Thyroid gland (tissue), 4 donors: ENCODE measurements around the gene ZNF576. TPM values are rescaled to one million over a fixed set of nuclear protein-coding genes. Genes with fewer than 3 reads are reported as not detected.
A peak's percentile ranks its signal among the peaks of the same experiment; 100 is the strongest.
"Not testable (repeated sequence)": the region's sequence is repeated elsewhere in the genome, so short reads cannot be mapped to it uniquely, and the experiment has no call there.

ENCODE experiments used
- DNase-seq, 2 donors: peaks; one replicate each; pipeline ENCODE4 v3.0.0-alpha.2; 2019
- H3K27ac ChIP-seq, 3 donors: fragments of 200-600 bp; sonication (generic); 1 replicate in 2 of 3; 2 replicates in 1 of 3; pipeline ENCODE4 v1.5.1; 2016 to 2019; ENCODE audit warnings: mild to moderate bottlenecking in 1 of 3, moderate library complexity in 1 of 3
- H3K27me3 ChIP-seq: fragments of 200-600 bp; sonication (generic); one replicate; pipeline ENCODE4 v1.5.1; 2019
- H3K36me3 ChIP-seq, 2 donors: fragments of 200-600 bp; sonication (generic); one replicate each; pipeline ENCODE4 v1.5.1; 2016 to 2019
- H3K4me1 ChIP-seq, 2 donors: fragments of 200-600 bp; sonication (generic); one replicate each; pipeline ENCODE4 v1.5.1; 2017 to 2019
- H3K4me3 ChIP-seq, 3 donors: fragments of 200-600 bp; sonication (generic); replicated peaks in 1 of 3; 1 replicate in 2 of 3; 2 replicates in 1 of 3; pipeline ENCODE4 v1.5.1; 2016; ENCODE audit warnings: mild to moderate bottlenecking in 1 of 3
- H3K9me3 ChIP-seq: fragments of 200-600 bp; sonication (generic); one replicate; pipeline ENCODE4 v1.5.1; 2017
- POLR2A ChIP-seq, 2 donors: fragments of 450-650 bp; IDR thresholded peaks; one replicate each; pipeline ENCODE4 v1.6.1; 2017; ENCODE audit warnings: antibody characterized with exemption in 2 of 2, mild to moderate bottlenecking in 2 of 2, moderate library complexity in 1 of 2
- WGBS, 2 donors: methylation state at CpG; one replicate each; pipeline ENCODE4 v1.1.5; 2017; 5-methylcytosine and 5-hydroxymethylcytosine counted together
- intact Hi-C: fragments of 100-400 bp; cut with DNase I; formaldehyde crosslinking; loops from one replicate; pipeline ENCODE4 v1.15.1; 2023
- total RNA-seq, 4 donors: library from RNA; depleted of rRNA; stranded (reverse); fragments of >200 nt; gene quantifications; one replicate each; pipeline ENCODE4 v1.2.3, GENCODE V29; 2016
- TF ChIP-seq, protein P1 (sequence below), 6 experiments: fragments of 200-600 bp in 3 of 6; fragments of 450-650 bp in 3 of 6; sonication (generic) in 3 of 6; IDR thresholded peaks; one replicate each; pipeline ENCODE4 v1.5.1; 2016 to 2019; ENCODE audit warnings: antibody characterized with exemption in 6 of 6, mild to moderate bottlenecking in 2 of 6, inconsistent platforms in 1 of 6, moderate library complexity in 1 of 6

The ZNF576 gene, protein sequence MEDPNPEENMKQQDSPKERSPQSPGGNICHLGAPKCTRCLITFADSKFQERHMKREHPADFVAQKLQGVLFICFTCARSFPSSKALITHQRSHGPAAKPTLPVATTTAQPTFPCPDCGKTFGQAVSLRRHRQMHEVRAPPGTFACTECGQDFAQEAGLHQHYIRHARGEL
- 10 to 100 TPM; 15.7 to 23.5 (median 17.9) TPM for total RNA-seq

DNA sequence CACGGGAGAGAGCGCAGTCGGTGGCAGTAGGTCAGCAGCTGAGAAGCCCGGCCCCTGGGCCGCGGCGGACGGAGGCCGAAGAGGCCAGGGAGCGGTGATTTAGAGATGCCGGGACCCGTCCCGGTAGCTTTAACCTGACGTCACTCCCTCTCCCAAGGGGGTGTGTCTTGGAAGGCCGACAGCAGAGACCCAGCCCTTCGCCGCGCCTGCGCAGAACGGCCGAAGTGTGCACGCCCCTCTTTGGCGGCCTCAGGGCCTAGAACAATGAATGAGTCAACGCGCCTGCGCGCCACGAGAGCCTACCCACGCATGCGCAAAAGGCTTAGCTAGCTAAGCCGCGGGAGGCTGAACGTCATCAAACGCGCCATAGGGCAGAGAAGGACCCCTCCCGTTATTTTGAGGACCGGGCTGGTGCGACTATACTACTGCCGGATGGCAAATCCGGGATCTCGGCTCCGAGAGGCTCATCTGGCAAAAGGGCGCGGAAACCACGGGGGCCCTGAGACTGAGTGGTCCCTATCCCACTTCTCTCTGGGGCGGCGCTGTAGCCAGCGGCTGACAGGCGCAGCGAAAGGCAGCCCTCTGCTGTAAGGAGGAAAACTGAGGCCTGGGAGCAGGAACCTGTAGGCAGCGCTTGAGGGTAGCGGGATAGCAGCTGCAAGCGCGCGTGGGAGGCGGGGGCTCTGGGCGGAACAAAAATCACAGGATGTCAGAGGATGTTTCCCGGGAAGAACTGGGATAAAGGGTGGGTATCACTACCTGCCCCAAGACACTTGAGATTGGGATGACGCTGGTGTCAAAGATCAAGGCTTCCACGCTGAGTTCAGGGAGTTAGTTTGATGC lies at the start of gene ZNF576, which contains the start of gene IRGQ:
Gene ZNF576, plus strand, starts transcription at position 597 of the 843 bp plus-strand sequence. CDS start 514 bp downstream, outside the sequence.
Gene IRGQ, minus strand, starts transcription at position 136 of the 843 bp plus-strand sequence. CDS start 796 bp downstream, outside the sequence.
- Histone ChIP-seq H3K9me3 (no peaks in the 10 kb centered on the region), H3K4me3 (peak within 1 kb of the TSS; percentile 55 to 82 (median 76)), H3K36me3 (peaks cover 13 to 30% of the 10 kb centered on the region in 2 donors), H3K27ac (peak within 1 kb of the TSS; percentile 94 to 98 (median 95)), H3K27me3 (no peaks in the 10 kb centered on the region), H3K4me1 (peaks cover 31 to 33% of the 10 kb centered on the region in 2 donors)
- intact Hi-C loops: loop anchor here (2.0 to 10.0 kb wide), 2 partner anchors 21 to 61 kb away; partner anchors contain the start of genes PINLYP, XRCC1 and ZNF575
- whole genome bisulfite sequencing, 2 donors: 0% methylated on average over 28 to 49 of the region's 60 CpGs
- peak in 1 of 2 donors; percentile 84 for TF ChIP-seq POLR2A (IDR thresholded peaks at IDR 0.05)
- TF ChIP-seq, protein P1, sequence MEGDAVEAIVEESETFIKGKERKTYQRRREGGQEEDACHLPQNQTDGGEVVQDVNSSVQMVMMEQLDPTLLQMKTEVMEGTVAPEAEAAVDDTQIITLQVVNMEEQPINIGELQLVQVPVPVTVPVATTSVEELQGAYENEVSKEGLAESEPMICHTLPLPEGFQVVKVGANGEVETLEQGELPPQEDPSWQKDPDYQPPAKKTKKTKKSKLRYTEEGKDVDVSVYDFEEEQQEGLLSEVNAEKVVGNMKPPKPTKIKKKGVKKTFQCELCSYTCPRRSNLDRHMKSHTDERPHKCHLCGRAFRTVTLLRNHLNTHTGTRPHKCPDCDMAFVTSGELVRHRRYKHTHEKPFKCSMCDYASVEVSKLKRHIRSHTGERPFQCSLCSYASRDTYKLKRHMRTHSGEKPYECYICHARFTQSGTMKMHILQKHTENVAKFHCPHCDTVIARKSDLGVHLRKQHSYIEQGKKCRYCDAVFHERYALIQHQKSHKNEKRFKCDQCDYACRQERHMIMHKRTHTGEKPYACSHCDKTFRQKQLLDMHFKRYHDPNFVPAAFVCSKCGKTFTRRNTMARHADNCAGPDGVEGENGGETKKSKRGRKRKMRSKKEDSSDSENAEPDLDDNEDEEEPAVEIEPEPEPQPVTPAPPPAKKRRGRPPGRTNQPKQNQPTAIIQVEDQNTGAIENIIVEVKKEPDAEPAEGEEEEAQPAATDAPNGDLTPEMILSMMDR (IDR thresholded peaks at IDR 0.05): no peak
- peak; percentile 100 for DNase-seq

DNA sequence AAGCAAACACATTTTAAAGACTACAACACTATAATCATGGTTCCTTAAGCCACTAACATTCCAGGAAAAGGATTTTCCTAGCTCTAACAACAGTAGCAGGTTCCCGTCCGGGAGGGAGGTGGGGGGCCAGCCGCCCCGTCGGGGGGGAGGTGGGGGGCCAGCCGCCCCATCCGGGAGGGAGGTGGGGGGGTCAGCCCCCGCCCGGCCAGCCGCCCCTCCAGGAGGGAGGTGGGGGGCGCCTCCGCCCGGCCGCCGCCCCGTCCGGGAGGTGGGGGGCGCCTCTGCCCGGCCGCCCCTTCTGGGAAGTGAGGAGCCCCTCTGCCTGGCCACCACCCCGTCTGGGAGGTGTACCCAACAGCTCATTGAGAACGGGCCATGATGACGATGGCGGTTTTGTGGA lies 48.5 kb upstream of the ZNF576 start:
- WGBS, 2 donors: 86% methylated on average over 5 of the region's 24 CpGs; no CpG with 5 or more reads in 1 of the 2 donors
- H3K36me3 ChIP-seq: peaks cover 35 to 45% of the 10 kb centered on the region in 2 donors
- H3K27ac ChIP-seq, H3K4me3 ChIP-seq, intact Hi-C loops, DNase-seq, H3K4me1 ChIP-seq, H3K27me3 ChIP-seq, H3K9me3 ChIP-seq: not testable (repeated sequence)

DNA sequence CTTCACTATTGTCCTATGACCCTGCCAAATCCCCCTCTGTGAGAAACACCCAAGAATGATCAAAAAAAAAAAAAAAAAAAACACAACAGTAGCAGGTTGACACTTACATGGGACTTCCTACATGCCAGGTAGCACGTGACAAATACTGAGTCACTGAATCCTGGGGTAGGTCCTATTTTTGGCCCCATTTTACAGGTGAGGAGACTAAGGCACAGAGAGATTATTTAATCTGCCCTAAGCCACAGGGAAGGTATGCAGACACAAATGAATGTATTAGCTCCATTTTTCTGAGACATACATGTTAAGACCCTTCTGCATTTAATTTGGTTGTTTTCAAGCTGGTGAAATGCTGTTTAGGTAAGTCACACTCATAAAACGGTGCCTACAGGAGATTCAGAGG lies 47.7 kb upstream of the ZNF576 start:
- H3K27me3 ChIP-seq: no peaks in the 10 kb centered on the region
- WGBS, 2 donors: 87 to 95% methylated on average over 2 of the region's 2 CpGs
- DNase-seq: no peak
- no peaks in the 10 kb centered on the region for H3K9me3 ChIP-seq
- no peak for TF ChIP-seq POLR2A (IDR thresholded peaks at IDR 0.05)
- TF ChIP-seq, protein P1 (IDR thresholded peaks at IDR 0.05): no peak
- H3K4me1 ChIP-seq: no peaks in the 10 kb centered on the region
- H3K4me3 ChIP-seq: no peak overlapping the region
- intact Hi-C loops: no loop called here
- peaks cover 32 to 37% of the 10 kb centered on the region in 2 donors for H3K36me3 ChIP-seq
- H3K27ac ChIP-seq: no peak overlapping the region

DNA sequence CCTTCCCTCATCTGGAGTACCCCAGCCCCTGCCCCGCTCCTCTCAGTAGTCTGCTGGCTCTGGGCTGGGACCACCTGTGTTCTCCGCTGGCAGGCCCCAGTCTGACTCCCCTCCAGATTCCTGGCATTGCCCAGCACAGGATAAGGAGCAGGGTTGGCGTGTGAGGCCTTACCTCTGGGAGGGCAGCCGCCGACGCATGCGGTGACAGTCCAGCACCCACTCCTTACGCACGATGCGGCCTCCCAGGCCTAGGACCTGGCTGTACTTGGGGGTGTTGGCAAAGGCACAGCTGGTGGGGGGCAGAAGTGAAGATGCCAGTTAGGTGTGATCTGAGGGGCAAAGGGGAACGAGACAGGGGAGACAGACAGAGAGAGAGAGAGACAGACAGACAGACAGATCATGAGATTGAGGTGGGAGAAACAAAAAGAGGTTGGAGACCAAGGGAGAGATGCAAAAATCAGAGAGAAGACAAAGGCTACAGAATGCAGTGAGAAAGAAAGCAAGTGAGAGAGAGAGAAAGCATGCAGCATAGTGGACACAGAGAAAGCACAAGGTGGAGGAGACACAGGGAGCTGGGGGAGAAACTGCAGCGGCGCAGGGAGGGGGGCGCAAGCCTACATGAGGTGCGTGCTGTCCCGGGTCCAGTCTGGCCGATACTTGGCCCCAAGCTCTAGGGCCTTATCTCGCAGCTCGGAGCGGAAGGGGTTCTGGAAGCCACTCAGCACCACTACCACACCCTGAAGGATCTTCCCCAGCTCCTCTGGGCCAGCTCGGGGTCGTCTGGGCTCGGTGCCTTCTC lies 44.8 kb upstream of the ZNF576 start:
- intact Hi-C loops: no loop called here
- Histone ChIP-seq H3K36me3 (peaks cover 21 to 24% of the 10 kb centered on the region in 2 donors), H3K9me3 (no peaks in the 10 kb centered on the region), H3K27me3 (no peaks in the 10 kb centered on the region), H3K27ac (no peak overlapping the region), H3K4me3 (no peak overlapping the region), H3K4me1 (no peaks in the 10 kb centered on the region)
- TF ChIP-seq POLR2A (IDR thresholded peaks at IDR 0.05): no peak
- TF ChIP-seq, protein P1 (IDR thresholded peaks at IDR 0.05): no peak
- no peak for DNase-seq
- WGBS, 2 donors: 93 to 97% methylated on average over 19 to 20 of the region's 23 CpGs

DNA sequence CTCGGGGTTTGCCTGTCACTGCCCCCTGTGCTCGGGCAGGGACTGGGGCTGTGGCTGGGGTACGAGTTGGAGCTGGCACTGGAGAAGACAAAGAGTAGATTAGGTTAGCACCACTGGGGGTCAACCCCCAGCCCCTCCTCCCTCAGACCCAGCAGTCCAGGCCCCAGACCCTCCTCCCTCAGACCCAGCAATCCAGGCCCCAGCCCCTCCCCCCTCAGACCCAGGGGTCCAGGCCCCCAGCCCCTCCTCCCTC lies 44.3 kb upstream of the ZNF576 start:
- WGBS, 2 donors: 100% methylated on average over 1 of the region's 3 CpGs; no CpG with 5 or more reads in 1 of the 2 donors
- Histone ChIP-seq H3K36me3 (peaks cover 21 to 24% of the 10 kb centered on the region in 2 donors), H3K4me1 (no peaks in the 10 kb centered on the region), H3K27me3 (no peaks in the 10 kb centered on the region), H3K4me3 (no peak overlapping the region), H3K27ac (no peak overlapping the region), H3K9me3 (no peaks in the 10 kb centered on the region)
- no peak for DNase-seq
- TF ChIP-seq, protein P1 (IDR thresholded peaks at IDR 0.05): no peak
- TF ChIP-seq POLR2A (IDR thresholded peaks at IDR 0.05): no peak
- intact Hi-C loops: no loop called here
